IPS-18c (cell line): ENCODE results near the gene DPM1.
A peak's percentile ranks its signal among the peaks of the same experiment; 100 is the strongest.

Experiments
- H3K4me3 ChIP-seq: 2 replicates; pipeline ENCODE4 v1.7.0; 2013; ENCODE audit warnings: low read depth, mild to moderate bottlenecking, low read length, moderate library complexity; ENCODE audit not compliant: insufficient read depth
- H3K9me3 ChIP-seq: one replicate; pipeline ENCODE4 v1.6.1; 2013; ENCODE audit warnings: mild to moderate bottlenecking, low read length, moderate library complexity; ENCODE audit not compliant: control insufficient read depth, insufficient read depth

The DPM1 gene

GRCh38 chr20:50957798-50958614 lies at the start of gene DPM1:
DPM1 (minus strand) TSS chr20:50958532; CDS start chr20:50958523, 9 bp downstream.
- peak within 1 kb of the TSS; percentile 65 for H3K4me3 ChIP-seq
- H3K9me3 ChIP-seq: no peaks in the 10 kb centered on the region

GRCh38 chr20:51005214-51005613 lies 46.9 kb upstream of the DPM1 start:
- no peak overlapping the region for H3K4me3 ChIP-seq
- H3K9me3 ChIP-seq: peaks cover 2% of the 10 kb centered on the region

DNA sequence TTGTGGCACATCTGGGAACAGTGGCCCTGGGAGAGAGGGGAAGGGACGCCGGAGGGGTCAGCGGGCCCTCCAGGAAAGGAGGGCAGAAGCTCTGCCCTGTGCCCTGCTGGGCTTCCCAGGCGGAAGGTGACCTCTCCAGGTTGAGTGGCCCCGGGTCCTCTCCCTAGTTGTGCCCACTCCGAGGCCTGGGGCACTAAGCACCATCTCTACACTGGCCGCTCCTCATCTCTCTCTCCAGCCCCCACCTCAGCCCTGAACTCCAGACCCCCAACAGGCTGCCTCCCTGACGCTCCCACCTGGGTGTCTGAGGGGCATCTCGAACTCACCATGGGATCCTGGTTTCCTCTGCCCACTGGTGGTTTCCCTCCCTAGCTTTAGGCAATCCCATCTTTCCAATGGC lies 46.4 kb upstream of the DPM1 start:
- Histone ChIP-seq H3K4me3 (no peak overlapping the region), H3K9me3 (peaks cover 2% of the 10 kb centered on the region)

DNA sequence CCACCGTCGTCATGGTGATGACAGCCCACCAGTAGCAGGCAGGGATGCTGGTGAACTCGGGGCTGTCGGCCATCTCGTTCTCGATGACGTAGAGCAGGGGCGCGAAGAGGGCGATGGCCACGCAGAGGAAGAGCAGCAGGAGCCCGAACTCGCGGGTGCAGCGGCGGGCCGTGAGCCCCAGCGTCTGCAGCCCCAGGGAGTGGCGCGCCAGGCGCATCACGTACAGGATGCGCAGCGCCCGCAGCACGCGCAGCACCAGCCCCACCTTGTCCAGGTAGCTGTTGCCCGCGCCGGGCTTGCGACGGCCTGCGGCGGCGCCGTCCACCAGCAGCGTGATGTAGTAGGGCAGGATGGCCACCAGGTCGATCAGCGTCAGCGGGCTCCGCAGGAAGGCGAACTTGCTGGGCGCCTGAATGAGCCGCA lies 46.0 kb upstream of the DPM1 start:
- Histone ChIP-seq H3K4me3 (no peak overlapping the region), H3K9me3 (peaks cover 2% of the 10 kb centered on the region)

GRCh38 chr20:51003753-51004152 lies 45.4 kb upstream of the DPM1 start:
- Histone ChIP-seq H3K9me3 (peaks cover 2% of the 10 kb centered on the region), H3K4me3 (no peak overlapping the region)

DNA sequence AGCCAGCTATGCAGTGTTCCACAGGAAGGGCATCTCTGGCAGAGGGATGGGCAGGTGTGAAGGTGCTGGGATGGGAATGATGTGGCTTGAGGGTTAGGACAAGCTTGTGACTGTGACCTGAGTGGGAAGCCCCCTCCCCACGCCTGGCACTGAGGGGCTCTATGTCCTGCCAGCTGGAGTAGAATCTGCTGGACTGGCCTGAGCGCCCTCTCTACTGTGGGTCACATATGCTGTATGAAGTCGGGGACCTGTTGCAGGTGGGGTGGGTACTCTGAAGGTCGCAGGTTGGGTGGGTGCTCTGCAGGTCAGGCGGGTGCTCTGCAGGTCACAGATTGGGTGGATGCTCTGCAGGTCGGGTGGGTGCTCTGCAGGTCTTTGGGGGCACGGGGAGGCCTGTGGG lies 44.3 kb upstream of the DPM1 start:
- Histone ChIP-seq H3K9me3 (peaks cover 2% of the 10 kb centered on the region), H3K4me3 (no peak overlapping the region)

- Histone ChIP-seq H3K9me3 (peaks cover 2% of the 10 kb centered on the region), H3K4me3 (no peak overlapping the region)
Observed at GRCh38 chr20:51001430-51002265, 43.3 kb upstream of the DPM1 start.

DNA sequence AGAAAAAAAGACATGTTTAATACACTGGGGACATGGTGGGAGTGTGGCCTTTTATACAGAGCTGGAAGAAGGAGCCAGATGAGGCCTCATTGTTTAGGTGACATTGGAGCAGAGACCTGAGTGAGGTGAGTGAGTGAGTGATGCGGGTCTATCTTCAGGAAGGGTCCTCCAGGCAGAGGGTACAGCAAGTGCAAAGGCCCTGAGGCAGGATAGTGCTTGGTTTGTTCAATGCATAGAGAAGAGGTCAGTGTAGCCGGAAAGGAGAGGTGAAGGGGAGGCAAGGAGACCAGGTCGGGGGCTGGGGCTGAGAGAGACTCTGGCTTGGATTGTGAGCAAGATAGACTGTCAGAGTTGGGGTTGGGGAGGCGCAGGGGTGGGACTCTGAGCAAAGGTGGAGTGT lies 41.0 kb upstream of the DPM1 start:
- H3K9me3 ChIP-seq: peaks cover 2% of the 10 kb centered on the region

DNA sequence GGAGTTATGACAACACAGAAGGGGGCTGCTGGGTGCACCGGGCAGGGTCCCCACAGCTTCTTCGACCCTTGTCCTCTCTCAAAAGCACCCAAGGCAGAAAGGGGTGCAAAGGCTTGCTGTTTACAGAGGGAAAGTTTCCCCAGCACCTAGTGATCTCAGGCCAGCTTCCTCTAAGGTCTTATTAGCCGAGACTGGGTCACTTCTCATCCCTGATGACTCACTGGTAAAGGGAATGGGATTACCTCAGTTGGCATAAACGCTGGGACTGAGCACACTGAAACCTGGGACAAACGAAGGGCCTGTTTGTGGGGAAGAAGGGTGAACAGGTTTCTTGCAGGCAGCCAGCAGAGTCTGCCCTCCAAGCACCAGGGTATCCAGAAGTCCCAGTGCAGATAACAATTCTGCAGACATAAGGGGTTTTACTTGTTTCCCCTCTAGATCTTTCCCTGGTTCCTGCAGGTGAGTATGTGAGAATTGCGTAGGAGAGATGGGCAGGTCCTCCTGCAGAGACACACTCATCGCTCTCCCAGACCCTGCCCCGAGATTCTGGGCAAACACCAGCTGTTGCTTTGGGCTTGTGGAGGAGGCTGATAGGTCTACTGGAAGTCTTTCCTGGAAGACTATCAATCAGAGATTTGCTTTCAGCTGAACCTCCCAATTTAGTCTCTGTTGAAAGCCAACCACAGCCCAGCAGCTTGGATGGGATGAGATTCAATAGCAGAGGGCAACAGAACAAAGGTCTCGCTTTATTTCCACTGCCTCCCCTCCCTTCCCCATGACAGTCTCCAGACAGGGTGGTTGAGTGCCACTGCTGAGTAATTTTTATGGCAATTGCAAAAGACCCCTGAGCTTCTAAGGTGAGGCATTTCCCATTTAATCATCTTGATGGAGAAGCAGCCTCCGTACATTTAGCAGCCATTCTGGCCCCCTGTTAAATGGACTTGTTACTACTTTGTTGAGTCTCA lies 38.9 kb upstream of the DPM1 start:
- Histone ChIP-seq H3K9me3 (peaks cover 2% of the 10 kb centered on the region), H3K4me3 (no peak overlapping the region)

More for the DNA sequence above, 41.0 kb upstream of the DPM1 start:
- H3K4me3 ChIP-seq: no peak overlapping the region

DNA sequence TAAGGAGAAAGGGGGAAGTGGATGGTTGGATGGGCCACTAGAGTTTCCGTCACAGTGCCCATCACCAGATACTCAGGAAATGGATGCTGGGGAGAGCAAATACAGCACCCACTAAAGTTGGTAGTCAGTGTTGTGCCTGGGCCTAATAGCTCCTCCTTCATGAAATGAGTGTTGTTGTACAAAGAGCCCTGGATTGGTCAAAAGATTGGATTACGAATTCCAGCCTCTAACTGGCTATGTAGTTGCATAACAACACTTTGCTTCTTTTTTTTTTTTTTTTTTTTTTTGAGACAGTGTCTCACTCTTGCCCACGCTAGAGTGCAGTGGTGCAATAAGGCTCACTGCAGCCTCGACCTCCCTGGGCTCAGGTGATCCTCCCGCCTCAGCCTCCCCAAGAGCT lies 37.2 kb upstream of the DPM1 start:
- Histone ChIP-seq H3K9me3 (no peaks in the 10 kb centered on the region), H3K4me3 (no peak overlapping the region)

DNA sequence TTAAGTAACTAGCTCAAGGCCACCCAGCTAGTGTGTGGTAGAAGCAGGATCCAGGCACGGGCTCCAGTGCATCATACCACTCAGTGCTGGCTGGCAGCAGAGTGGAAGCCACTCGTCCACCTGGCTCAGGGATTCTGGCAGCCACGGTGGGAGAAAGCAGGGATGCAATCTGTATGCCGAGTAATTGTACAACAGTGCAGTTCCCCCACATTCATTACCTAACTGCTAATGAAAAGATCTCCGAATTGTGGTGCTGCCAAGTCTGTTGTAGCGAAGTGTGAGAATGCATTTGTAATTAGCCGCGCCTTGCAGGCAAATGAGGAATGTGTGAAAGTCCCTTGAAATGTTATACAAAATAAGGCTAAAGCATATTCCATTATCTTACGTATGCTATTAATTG lies 35.5 kb upstream of the DPM1 start:
- no peak overlapping the region for H3K4me3 ChIP-seq
- H3K9me3 ChIP-seq: no peaks in the 10 kb centered on the region

DNA sequence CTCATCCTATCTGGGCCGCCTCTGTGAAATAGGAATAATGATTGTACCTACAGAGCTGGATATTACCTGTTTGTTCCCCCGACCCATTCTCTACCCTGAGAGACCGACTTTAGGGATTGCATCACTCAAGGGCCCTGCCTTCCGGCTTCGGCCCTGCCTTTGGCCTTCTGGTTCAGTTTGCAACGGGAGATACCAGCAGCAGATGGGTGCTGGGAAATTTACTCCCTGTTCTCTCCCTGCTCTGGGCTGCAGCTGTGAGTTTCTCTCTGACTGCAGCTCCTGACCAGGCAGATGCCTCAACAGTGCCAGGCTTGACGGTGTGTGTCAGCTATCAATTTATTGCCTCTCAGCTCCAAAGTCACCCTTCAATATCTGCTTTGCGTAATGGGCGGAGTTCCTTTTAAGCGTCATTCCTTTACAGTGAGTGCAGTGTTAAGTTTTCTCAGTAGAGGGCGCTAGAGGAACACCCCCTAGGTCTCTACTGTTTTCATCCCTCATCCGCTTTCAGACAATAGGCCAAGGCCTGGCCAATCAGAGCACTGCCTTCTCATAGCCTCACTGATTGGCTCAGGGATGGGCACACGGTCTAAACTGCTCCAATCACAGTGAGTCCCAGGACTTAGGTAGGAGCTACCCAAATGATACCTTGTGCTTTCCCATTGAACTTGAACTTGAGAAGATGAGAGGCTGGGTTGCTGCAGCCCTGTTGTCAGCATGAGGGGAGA lies 34.6 kb upstream of the DPM1 start:
- Histone ChIP-seq H3K9me3 (no peaks in the 10 kb centered on the region), H3K4me3 (peak overlapping the region; percentile 22)

- H3K4me3 ChIP-seq: peak overlapping the region; percentile 22
Observed at GRCh38 chr20:50992336-50992732, 34.0 kb upstream of the DPM1 start.

DNA sequence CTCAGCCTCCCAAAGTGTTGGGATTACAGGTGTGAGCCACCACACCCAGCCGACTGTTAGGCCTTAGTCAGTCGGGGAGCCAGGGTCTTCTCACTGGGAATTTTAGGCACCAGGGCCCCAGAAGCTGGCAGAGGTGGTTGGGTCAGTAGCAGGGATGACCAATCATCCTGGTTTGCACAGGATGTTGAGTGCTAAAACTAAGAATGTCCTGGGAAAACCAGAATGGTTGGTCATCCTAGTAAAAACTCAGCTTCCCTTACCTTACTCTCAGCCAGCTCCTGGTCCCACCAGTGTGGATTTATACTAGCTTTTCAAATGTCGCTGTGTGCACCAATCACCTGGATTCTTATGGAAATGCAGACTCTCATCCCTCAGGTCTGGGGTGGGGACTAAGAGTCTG lies 32.7 kb upstream of the DPM1 start:
- Histone ChIP-seq H3K4me3 (no peak overlapping the region; the same call in 1 of the 2 replicates), H3K9me3 (no peaks in the 10 kb centered on the region)

More at GRCh38 chr20:50992336-50992732, 34.0 kb upstream of the DPM1 start:
- no peaks in the 10 kb centered on the region for H3K9me3 ChIP-seq

- Histone ChIP-seq H3K9me3 (no peaks in the 10 kb centered on the region), H3K4me3 (no peak overlapping the region)
Observed at GRCh38 chr20:50987493-50988210, 29.3 kb upstream of the DPM1 start.

DNA sequence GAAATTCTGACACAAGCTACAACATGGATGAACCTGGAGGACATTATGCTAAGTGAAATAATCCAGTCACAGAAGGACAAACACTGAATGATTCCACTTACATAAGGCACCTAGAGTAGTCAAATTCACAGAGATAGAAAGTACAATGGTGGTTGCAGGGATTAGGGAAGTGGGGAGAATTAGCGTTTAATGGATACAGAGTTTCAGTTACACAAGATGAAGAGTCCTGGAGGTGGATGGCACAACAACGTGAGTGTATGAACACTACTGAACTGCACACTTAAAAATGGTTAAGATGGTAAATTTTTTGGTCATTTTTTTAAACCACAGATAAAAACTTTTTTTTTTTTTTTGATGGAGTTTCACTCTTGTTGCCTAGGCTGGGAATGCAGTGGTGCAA lies 25.0 kb upstream of the DPM1 start:
- Histone ChIP-seq H3K4me3 (no peak overlapping the region), H3K9me3 (no peaks in the 10 kb centered on the region)
